Measurements from ENCODE around the gene ZNF701.
"Not testable (repeated sequence)": the region's sequence is repeated elsewhere in the genome, so short reads cannot be mapped to it uniquely, and the experiment has no call there.

The ZNF701 gene

DNA sequence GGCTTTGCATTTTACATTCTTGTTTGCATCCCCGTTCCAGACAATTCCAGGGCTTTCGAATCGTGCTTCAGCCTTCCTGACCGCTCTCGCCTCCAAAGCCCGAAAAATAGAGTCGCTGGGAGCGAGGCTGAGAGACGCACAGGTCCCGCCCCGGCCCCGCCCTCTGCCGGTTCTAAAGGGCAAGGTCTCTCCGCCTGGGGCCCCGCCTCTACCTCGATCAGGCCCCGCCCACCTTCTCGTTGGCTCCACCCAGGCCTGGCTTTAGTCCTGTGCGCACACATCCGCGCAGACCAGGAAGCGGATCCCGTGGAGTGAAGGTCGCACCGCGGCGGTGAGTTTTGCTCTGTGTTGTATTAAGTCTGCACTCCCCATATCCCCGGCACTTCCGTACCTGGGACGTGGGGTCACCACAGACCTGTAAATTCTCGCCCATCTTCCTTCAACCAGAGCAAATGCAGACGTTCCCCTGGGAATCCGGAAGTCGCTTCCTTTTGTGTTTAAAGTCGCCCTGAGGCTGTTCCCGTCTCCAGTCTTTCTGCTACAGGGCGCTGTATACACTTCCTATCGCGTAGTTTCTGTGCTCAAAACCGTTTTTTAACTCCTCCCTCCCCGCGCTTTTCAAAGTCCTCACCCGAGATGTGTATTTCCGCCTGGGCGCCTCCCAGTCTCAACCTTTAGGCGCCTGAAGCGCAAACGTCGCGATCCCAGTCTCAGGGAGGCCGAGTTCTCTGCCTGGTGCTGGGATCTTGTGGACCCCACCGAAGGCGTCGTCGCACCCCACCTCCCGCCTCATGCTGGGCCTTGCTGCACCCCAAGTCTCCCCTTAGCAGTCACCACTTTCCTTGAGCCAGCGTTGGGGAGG is at the start of gene ZNF701:
Gene ZNF701 (plus strand): TSS at position 288 of the 862 bp plus-strand sequence. CDS start 3,861 bp downstream, outside the sequence.
- peak; percentile 67 for DNase-seq

DNA sequence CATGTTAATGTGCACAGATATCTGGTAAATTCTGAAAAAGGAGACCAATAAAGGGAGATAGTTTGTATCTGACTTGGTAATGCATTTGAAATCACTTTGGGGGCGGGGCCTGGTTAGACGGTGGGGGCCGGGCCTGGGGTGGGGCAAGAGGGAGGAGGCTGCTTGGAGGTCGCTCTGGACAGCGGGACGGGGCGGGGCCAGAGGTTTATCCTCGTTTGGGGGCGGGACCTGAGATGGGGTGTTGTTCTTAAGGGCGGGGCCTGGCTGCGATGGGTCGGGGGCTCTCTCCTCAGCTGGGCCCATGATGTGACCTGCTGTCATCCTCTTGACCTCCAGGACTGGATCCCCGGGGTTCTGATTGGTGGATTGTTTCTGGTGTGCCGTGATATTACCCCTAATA is 47.5 kb upstream of the ZNF701 start:
- no peak for DNase-seq

DNA sequence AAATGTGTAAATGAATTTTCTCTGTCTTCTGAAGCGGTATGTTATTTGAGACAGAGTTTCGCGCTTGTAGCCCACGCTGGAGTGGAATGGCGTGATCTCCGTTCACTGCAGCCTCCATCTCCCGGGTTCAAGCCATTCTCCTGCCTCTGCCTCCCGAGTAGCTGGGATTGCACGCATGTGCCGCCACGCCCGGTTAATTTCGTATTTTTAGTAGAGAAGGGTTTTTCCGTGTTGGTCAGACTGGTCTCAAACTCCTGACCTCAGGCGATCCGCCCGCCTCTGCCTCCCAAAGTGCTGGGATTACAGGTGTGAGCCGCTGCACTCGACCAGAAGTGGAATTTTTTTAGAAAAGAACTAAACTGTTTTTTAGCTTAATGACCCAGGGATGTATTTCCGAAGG is 46.0 kb upstream of the ZNF701 start:
- no peak for DNase-seq

DNA sequence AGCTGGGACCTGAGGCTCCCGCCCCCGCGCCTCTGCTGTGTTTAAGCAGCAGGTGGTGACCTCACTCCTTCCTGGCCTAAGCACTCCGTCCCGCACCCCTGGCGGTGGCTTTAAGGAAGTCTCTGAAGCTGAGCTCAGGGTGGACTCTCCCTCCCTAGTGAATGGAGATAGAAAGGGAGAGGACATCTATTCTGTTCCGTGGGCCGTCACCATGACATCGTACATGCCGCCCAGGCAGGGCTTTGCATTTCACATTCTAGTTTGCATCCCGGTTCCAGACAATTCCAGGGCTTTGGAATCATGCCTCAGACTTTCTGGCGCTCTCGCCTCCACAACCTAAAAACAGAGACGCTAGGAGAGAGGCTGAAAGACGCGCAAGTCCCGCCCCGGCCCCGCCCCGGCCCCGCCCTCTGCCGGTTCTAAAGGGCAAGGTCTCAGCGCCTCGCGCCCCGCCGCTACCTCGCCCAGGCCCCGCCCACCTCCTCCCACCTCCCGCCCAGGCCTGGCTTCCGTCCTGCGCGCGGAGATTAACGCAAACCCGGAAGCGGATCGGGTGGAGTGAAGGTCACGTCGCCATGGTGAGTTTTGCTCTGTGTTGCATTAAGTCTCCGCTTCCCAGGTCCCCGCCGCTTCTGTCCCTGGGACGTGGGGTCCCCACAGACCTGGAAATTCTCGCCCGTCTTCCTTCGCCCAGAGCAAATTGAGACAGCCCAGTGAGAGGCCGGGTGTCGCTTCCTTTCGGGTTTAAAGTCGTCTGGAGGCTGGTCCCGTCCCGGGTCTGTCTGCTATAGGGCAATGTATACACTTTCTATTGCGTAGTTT is 42.7 kb upstream of the ZNF701 start, which contains the start of gene ZNF808:
Gene ZNF808 (plus strand): TSS at position 535 of the 822 bp plus-strand sequence. CDS start 15,617 bp downstream, outside the sequence.
- DNase-seq, result peak; percentile 73 to 81

DNA sequence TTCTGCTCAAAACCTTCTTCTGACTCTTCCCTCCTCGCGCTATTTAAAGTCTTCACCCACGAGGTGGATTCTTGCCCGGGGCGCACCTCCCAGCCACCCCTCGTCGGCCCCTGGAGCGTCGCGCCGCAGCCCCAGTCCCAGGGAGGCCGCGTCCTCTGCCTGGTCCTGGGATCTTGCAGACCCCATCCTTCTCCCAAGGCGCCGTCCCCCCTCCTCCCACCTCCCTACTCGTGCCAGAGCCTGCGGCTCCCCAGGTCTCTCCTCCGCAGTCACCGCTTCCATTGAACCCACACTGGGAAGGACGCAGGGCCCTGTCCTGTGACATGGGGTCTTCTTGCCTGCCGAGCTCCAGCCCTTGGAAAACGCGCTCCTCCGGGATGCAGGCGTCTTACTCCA is 42.1 kb upstream of the ZNF701 start:
- DNase-seq, result no peak

DNA sequence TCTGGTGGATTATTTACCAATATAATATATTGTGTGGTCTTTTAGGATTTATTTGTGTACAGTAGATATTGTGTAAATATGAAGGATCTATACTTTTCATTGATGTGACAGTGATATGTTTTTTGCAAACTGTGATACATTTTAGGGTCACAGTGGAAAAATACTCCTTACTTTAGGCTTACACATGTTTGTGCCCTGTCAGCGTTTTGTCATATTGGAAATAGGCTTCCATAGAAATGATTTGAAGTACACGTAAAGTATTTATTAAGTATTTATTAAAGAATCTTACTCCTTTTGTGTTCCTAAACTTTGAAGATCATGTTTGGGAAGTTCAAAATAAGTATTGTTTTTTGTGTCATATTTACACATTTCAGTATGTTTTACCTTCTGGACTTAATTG is 37.6 kb upstream of the ZNF701 start:
- no peak for DNase-seq

DNA sequence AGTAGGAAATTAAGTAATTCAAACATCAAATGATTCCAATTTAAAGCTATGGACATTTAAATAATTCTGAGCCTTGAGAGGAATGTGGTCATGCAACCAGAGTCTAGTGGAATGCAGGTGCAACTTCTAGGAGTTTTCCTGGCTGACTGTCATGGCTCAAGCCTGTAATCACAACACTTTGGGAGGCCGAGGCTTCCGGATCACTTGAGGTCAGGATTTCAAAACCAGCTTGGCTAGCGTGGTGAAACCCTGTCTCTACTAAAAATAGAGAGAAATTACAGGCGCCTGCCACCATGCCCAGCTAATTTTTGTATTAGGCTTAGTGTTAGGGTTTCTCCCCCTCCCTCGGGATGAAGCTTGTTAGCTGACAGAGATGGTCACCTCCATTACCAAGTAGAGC is 36.2 kb upstream of the ZNF701 start:
- no peak for DNase-seq

DNA sequence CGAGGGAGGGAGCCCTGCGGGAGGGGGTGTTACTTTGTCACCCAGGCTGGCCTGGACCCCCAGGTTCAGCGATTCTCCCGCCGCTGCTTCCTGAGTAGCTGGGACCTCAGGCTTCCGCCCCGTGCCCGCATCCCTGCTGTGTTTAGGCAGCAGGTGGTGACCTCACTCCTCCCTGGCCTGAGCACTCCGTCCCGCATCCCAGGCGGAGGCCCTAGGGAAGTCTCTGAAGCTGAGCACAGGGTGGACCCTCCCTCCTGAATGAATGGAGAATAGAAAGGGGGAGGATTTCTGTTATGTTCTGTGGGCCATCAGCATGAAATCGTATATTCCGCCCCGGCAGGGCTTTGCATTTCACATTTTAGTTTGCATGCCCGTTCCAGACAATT is 34.7 kb upstream of the ZNF701 start:
- DNase-seq, result not testable (repeated sequence)

DNA sequence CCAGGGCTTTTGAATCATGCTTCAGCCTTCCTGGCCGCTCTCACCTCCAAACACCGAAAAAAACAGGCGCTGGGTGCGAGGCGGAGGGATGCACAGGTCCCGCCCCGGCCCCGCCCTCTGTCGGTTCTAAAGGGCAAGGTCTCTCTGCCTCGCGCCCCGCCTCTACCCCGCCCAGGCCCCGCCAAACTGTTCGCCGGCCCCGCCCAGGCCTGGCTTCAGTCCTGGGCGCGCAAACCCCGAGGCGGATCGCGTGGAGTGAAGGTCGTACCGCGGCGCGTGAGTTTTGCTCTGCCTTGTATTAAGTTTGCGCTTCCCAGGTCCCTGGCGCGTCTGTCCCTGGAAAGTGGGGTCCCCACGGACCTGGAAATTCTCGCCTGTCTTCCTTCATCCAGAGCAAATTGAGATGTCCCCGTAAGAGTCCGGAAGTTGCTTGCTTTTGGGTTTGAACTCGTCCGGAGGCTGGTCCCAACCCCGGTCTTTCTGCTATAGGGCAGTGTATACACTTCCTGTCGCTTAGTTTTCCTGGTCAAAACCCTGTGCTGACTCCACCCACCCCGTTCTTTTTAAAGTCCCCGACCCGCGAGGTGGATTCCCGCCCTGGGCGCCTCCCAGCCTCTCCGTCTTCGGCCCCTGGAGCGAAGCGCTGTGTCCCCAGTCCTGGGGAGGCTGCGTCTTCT is 34.2 kb upstream of the ZNF701 start:
- no peak for DNase-seq

DNA sequence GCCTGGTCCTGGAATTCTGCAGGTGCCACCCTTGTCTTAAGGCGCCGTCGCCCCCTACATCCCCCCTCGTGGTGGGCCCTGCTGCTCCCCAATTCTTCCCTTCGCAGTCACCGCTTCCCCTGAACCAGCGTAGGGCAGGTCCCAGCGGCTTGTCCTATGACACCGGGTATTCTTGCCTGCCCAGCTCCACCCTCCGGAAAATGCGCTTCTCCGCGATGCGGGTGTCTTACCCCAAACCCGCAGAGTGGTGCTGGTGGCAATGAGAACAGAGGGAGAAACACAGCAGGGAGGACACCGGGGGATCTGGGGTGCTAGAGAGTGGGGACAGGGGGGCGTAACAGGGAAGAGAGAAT is 33.7 kb upstream of the ZNF701 start:
- DNase-seq, result no peak

DNA sequence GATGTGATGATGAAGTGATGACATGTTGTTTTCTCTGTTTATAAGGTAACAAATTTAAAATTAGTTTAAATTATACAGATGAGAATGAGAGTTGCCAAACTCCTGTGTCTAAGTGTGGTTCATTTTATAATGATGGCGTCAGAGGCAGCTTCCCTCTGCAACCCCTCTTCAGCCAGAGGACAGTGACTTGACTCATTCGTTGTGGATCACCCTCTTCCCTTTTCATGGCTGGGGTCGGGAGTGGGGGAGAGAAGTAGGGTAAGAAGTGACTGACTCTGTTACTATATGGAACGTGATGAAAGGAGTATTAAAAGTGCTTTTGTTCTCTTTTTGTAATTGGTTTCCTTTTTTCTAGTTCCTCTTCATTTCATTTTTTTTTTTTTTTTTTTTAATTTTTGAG is 31.3 kb upstream of the ZNF701 start:
- not testable (repeated sequence) for DNase-seq

DNA sequence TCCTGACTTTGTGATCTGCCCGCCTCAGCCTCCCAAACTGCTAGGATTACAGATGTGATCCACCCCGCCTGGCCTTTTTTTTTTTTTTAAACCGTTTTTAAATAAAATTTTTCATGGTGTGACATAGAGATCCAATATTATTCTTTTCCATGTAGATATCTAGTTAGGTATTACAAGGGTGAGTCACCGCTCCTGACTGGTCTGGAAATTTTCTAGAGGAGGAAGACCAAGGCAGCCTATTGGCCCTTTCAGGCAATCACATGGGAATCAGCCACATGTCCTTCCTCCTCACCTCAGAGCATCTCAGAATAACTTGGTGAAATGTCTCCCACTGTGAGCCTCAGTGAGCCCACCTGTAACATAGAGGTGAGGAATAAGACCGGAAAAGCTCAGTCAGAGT is 28.9 kb upstream of the ZNF701 start:
- DNase-seq, result not testable (repeated sequence)

DNA sequence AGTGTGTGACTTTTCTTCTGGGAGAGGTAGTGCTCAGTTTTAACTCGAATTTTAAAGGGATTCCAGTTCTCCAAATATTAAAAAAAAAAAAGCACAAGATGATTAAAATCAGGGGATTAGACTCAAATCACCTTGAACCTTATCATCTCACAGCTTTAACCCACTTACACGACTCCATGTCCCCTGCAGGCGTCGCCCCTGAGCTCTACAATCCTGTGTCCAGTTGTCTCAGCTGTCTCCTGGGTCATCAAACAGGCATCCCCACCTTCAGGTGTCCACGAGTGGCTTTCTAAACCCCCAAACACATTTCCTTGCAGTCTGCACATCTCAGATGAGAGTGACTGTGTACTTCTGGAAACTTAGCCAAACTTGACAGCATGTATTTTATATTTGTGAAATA is 28.5 kb upstream of the ZNF701 start:
- no peak for DNase-seq

DNA sequence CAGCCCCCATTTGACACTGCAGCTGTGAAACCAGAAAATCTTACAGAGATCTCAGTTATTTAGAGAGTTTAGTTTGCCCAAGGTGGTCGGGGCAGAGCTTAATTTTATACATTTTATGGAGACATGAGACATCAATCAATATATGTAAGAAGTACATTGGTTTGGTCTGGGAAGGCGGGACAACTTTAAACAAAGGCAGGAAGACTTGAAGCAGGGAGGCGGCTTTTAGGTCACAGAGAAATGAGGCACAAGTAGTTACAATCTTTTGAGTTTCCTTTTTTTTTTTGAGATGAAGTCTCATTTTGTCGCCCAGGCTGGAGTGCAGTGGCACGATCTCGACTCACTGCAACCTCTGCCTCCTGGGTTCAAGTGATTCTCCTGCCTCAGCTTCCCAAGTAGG is 27.5 kb upstream of the ZNF701 start:
- DNase-seq, result not testable (repeated sequence)

DNA sequence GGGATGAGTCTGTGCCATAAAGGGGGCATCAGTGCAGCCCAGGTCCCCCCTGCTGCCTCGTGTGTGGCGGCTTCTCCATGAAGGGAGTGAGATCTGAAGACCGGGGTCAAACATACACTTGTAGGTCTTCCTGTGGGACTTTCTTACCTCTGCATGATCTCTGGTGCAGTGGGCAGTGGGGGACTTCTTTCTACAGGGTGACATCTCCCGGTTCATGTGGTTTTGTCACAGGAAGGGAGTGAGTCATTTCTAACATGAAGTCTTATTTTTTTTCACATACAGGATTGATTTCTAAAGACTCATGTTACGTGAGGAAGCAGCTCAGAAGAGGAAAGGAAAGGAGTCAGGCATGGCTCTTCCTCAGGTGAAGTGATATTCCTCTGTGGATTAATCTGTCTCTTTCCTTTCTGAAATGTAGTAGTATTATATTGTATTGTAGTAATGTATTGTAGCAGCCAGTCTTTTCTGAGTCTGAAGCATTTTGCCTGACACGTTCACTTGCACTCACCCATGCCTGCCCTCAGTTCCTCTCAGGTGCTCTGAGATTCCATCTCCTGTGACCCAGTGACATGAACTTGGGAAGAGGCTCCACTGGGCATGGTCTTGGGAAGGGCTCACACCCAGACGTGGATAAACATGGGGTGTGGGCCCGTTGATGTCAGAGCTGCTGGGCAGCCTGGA is 27.0 kb upstream of the ZNF701 start:
- DNase-seq, result no peak

DNA sequence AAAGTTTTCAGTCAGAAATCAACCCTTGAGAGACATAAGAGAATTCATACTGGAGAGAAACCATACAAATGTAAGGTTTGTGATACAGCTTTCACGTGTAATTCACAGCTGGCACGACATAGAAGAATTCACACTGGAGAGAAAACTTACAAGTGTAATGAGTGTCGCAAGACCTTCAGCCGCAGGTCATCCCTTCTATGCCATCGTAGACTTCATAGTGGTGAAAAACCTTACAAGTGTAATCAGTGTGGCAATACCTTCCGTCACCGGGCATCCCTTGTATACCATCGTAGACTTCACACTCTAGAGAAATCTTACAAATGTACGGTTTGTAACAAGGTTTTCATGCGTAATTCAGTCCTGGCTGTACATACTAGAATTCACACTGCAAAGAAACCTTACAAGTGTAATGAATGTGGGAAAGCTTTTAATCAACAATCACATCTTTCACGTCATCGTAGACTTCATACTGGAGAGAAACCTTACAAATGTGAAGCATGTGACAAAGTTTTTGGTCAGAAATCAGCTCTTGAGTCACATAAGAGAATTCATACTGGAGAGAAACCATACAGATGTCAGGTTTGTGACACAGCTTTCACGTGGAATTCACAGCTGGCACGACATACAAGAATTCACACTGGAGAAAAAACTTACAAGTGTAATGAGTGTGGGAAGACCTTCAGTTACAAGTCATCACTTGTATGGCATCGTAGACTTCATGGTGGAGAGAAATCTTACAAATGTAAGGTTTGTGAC is 15.7 kb upstream of the ZNF701 start:
- DNase-seq, result no peak

DNA sequence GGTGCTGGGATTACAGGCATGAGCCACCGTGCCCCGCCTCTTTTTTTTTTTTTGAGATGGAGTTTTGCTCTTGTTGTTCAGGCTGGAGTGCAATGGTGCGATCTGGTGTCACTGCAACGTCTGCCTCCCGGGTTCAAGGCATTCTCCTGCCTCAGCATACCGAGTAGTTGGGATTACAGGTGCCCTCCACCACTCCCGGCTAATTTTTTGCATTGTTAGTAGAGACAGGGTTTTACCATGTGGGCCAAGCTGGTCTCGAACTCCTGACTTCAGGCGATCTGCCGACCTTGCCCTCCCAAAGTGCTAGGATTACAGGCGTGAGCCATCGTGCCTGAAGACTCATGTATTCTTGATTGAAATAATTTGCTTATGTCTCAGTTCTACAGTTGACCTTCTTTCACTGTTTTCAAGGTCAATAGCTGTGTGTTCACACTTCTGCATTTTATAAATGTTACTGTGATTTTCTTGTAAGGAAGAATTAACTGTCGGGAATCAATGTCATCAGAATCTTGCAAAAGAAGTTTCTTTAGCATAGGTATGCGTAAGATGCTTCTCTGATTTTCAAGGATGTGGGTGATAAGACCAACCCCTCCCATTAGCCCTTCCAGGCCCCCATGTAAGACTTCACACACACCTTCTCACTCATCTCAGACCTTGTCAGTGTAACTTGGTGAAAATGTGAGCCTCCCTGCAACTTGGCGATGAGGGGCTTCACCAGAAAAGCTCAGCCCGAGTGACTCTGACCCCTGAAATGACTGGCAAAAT is 12.7 kb upstream of the ZNF701 start:
- DNase-seq, result no peak

DNA sequence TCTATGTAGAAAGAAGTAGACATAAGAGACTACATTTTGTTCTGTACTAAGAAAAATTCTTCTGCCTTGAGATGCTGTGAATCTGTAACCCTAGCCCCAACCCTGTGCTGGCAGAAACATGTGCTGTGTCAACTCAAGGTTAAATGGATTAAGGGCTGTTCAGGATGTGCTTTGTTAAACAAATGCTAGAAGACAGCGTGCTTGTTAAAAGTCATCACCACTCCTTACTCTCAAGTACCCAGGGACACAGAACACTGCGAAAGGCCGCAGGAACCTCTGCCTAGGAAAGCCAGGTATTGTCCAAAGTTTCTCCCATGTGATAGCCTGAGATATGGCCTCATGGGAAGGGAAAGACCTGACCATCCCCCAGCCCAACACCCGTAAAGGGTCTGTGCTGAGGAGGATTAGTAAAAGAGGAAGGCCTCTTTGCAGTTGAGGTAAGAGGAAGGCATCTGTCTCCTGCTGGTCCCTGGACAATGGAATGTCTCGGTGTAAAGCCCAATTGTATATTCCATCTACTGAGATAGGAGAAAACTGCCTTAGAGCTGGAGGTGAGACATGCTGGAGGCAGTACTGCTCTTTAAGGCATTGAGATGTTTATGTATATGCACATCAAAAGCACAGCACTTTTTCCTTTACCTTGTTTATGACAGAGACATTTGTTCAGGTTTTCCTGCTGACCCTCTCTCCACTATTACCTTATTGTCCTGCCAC is 11.2 kb upstream of the ZNF701 start:
- DNase-seq, result not testable (repeated sequence)

DNA sequence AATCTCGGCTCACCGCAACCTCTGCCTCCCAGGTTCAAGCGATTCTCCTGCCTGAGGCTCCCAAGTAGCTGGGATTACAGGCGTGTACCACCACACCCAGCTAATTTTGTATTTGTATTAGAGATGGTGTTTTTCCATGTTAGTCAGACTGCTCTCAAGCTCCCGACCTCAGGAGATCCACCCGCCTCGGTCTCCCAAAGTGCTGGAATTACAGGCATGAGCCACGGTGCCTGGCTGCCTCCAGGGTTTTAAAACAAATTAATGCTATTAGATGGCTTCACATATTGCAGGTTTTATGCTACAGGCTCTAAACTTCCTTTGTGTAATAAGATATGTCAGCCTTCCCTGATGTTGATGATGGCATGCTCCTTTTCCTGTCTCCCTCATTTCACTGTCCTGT is 8.5 kb upstream of the ZNF701 start:
- not testable (repeated sequence) for DNase-seq

DNA sequence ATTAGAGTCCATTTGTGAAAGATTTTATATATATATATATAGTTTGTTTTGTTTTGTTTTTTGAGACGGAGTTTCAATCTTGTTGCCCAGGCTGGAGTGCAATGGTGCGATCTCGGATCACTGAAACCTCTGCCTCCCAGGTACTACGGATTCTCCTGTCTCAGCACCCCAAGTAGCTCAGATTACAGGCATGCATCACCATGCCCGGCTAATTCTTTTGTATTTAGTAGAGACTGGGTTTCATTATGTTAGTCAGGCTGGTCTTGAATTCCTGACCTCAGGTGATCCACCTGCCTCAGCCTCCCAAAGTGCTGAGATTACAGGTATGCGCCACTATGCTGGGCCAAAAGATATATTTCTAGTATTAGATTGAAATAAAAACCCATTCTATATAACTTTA is 4.0 kb upstream of the ZNF701 start:
- DNase-seq, result no peak

DNA sequence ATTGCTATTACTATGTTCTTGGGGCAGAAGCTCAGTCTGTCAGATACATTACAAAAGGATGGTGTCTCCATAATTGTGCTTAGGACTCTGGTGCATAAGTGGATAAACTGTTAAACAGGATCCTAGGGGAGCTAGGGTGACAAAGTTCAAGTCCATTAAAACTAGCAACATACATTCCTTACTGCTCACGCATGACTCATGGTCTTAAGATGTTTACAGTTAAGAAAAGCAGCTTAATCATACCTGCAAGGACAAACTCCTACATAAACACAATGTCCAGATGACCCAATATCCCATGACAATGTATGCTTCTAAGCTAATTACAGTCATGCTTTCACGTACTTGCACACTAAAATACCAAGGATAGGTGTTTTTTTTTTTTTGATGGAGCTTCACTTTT is 3.5 kb upstream of the ZNF701 start:
- no peak for DNase-seq

Data from SHP77 (cell line).